GM06990 (cell line): Measurements from ENCODE around the gene CHD3.

Source experiments
- DNase-seq: peaks from one replicate; pipeline ENCODE4 v3.0.0-alpha.2; 2011; ENCODE audit not compliant: insufficient read length; ENCODE audit errors: extremely low read depth
- H3K27me3 ChIP-seq: replicated peaks from 2 replicates; pipeline ENCODE4 v1.6.0; 2011; ENCODE audit warnings: low read length; ENCODE audit not compliant: control insufficient read depth, insufficient read depth
- H3K36me3 ChIP-seq: 2 replicates; pipeline ENCODE4 v1.5.1; 2011; ENCODE audit warnings: low read length; ENCODE audit not compliant: control insufficient read depth, insufficient read depth
- H3K4me3 ChIP-seq: replicated peaks from 2 replicates; pipeline ENCODE4 v1.5.1; 2011; ENCODE audit warnings: low read depth, mild to moderate bottlenecking, control low read depth, low read length
- TF ChIP-seq, protein P1 (sequence below): IDR thresholded peaks from 2 replicates; pipeline ENCODE4 v1.5.1; 2011; ENCODE audit warnings: low read length, control low read depth, mild to moderate bottlenecking, inconsistent platforms; ENCODE audit not compliant: insufficient read depth, poor library complexity, severe bottlenecking

CHD3 gene

DNA sequence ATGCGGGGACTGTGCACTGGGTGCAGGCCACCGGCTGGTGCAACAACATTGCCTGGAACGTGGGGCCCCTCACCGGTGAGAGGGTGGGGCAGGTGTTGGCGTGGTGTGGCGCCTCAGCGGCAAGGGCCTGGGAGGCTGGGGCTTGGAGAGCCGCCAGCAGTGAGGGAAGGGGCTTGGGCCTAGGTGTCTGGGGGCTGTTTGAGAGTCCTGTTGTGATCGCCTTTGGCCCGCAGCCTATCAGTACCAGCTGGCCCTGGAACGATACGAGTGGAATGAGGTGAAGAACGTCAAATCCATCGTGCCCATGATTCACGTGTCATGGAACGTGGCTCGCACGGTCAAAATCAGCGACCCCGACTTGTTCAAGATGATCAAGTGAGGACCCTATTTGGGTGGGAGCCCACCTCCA lies 36.3 kb upstream of the CHD3 start:
- Histone ChIP-seq H3K4me3 (no peak overlapping the region; the same call in 1 of the 2 replicates), H3K27me3 (no peaks in the 10 kb centered on the region), H3K36me3 (peaks cover 38% of the 10 kb centered on the region)
- DNase-seq = no peak
- TF ChIP-seq, protein P1, sequence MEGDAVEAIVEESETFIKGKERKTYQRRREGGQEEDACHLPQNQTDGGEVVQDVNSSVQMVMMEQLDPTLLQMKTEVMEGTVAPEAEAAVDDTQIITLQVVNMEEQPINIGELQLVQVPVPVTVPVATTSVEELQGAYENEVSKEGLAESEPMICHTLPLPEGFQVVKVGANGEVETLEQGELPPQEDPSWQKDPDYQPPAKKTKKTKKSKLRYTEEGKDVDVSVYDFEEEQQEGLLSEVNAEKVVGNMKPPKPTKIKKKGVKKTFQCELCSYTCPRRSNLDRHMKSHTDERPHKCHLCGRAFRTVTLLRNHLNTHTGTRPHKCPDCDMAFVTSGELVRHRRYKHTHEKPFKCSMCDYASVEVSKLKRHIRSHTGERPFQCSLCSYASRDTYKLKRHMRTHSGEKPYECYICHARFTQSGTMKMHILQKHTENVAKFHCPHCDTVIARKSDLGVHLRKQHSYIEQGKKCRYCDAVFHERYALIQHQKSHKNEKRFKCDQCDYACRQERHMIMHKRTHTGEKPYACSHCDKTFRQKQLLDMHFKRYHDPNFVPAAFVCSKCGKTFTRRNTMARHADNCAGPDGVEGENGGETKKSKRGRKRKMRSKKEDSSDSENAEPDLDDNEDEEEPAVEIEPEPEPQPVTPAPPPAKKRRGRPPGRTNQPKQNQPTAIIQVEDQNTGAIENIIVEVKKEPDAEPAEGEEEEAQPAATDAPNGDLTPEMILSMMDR = no peak

DNA sequence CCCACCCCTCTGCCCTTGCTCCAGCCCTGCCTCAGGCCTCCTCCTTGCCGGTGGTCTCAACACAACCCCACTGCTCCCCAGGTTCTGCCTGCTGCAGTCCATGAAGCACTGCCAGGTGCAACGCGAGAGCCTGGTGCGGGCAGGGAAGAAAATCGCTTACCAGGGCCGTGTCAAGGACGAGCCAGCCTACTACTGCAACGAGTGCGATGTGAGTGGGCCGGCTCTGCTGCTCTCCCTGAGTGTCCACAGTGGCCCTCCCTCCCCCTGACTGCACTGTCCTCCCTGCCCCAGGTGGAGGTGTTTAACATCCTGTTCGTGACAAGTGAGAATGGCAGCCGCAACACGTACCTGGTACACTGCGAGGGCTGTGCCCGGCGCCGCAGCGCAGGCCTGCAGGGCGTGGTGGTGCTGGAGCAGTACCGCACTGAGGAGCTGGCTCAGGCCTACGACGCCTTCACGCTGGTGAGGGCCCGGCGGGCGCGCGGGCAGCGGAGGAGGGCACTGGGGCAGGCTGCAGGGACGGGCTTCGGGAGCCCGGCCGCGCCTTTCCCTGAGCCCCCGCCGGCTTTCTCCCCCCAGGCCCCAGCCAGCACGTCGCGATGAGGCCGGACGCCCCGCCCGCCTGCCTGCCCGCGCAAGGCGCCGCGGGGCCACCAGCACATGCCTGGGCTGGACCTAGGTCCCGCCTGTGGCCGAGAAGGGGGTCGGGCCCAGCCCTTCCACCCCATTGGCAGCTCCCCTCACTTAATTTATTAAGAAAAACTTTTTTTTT lies 35.5 kb upstream of the CHD3 start:
- Histone ChIP-seq H3K27me3 (no peaks in the 10 kb centered on the region), H3K36me3 (peaks cover 33% of the 10 kb centered on the region), H3K4me3 (no peak overlapping the region)
- TF ChIP-seq, protein P1 = no peak
- DNase-seq = no peak

DNA sequence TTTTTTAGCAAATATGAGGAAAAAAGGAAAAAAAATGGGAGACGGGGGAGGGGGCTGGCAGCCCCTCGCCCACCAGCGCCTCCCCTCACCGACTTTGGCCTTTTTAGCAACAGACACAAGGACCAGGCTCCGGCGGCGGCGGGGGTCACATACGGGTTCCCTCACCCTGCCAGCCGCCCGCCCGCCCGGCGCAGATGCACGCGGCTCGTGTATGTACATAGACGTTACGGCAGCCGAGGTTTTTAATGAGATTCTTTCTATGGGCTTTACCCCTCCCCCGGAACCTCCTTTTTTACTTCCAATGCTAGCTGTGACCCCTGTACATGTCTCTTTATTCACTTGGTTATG lies 34.9 kb upstream of the CHD3 start:
- H3K4me3 ChIP-seq = no peak overlapping the region
- peaks cover 30% of the 10 kb centered on the region for H3K36me3 ChIP-seq
- no peaks in the 10 kb centered on the region for H3K27me3 ChIP-seq
- TF ChIP-seq, protein P1 = no peak
- no peak for DNase-seq

DNA sequence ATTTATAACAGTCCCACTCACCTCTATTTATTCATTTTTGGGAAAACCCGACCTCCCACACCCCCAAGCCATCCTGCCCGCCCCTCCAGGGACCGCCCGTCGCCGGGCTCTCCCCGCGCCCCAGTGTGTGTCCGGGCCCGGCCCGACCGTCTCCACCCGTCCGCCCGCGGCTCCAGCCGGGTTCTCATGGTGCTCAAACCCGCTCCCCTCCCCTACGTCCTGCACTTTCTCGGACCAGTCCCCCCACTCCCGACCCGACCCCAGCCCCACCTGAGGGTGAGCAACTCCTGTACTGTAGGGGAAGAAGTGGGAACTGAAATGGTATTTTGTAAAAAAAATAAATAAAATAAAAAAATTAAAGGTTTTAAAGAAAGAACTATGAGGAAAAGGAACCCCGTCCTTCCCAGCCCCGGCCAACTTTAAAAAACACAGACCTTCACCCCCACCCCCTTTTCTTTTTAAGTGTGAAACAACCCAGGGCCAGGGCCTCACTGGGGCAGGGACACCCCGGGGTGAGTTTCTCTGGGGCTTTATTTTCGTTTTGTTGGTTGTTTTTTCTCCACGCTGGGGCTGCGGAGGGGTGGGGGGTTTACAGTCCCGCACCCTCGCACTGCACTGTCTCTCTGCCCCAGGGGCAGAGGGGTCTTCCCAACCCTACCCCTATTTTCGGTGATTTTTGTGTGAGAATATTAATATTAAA lies 34.4 kb upstream of the CHD3 start:
- TF ChIP-seq, protein P1 = no peak
- no peak for DNase-seq
- H3K27me3 ChIP-seq = no peaks in the 10 kb centered on the region
- H3K36me3 ChIP-seq = peaks cover 29% of the 10 kb centered on the region
- no peak overlapping the region for H3K4me3 ChIP-seq

DNA sequence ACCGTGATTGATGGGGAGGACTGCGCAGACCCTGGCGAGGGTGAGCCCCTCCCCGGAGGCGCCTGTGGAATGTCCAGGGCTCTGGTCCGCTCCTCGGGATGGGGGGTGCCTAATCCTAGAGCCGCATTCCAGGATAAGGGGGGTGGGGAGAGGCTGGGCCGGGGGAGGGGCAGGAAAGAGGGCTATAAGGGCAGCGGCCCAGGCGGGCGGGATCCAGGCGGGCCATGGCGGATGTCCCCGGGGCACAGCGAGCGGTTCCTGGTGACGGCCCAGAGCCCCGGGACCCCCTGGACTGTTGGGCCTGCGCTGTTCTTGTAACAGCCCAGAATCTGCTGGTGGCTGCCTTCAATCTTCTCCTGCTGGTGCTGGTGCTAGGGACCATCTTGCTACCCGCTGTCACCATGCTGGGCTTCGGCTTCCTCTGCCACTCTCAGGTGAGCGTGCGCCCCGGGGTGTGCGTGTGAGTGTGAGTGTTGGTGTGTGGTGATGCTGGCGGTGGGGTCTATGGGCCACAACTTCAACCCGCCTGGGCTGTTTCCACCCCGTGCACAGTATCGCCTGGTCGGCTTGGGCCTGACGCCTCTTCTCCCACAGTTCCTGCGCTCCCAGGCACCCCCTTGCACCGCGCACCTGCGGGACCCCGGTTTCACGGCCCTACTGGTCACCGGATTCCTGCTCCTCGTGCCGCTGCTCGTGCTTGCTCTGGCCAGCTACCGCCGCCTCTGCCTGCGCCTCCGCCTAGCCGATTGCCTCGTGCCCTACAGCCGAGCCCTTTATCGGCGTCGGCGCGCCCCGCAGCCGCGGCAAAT lies 33.5 kb upstream of the CHD3 start, which contains the start of gene TMEM88:
TSS of gene TMEM88 (plus strand) at position 216 of the 809 bp plus-strand sequence. CDS start at position 225, 9 bp downstream.
- no peaks in the 10 kb centered on the region for H3K27me3 ChIP-seq
- DNase-seq = no peak
- TF ChIP-seq, protein P1 = no peak
- H3K4me3 ChIP-seq = peak within 1 kb of the TSS; percentile 82
- peaks cover 22% of the 10 kb centered on the region for H3K36me3 ChIP-seq
